NCI-H82 treated with DMSO at 0.1 percent for 48 hours (cell line): ENCODE results near the gene ZNF777.
"Not testable (repeated sequence)": the region's sequence is repeated elsewhere in the genome, so short reads cannot be mapped to it uniquely, and the experiment has no call there.

ENCODE experiments used
- DNase-seq: peaks from one replicate; lab custom pipeline; 2025; ENCODE audit not compliant: unreplicated experiment; lab: John Stamatoyannopoulos, UW

The ZNF777 gene

DNA sequence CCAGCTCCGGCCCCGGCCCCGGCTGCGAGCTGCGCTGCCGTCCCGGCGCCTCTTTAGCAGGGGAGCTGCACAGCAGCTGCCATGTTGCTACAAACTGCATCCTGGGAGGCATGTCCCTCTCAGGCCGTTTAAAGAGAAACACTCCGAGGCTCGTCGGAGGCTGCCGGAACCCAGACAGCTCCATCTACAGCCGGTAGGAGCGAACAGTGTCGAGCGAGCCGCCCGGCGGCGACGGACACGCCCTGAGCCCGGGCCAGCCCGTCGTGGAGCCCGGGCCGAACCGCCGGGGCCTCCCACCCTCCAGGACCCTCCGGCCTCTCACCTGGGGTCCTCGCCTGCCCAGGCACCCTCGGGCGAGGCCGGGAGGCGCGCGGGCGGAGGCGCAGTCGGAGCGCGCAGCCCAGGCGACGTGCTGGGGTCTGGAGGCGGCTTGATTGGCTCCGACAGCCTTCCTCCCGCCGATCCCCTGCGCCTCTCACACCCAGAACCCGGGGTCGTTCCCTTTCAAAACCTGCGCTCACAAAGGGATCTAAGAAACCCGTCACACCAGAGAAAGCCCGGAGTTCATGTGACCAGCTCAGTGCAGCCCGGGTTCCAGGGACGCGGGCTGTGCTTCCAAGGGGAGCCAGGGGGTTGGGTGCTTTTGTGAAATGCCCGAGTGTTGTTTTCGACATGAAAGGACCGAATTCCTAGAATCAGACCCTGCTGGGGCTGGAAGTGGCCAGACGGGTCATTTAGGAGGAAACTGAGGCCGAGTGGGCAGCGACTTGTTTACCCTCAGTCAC, at the start of gene ZNF777:
Gene ZNF777 (minus strand): TSS at position 570 of the 785 bp plus-strand sequence. CDS start 5,040 bp downstream, outside the sequence.
- DNase-seq = peak; percentile 36

- no peak for DNase-seq
Observed at GRCh38 chr7:149510248-149510647, 49.4 kb upstream of the ZNF777 start.

GRCh38 chr7:149509774-149510173, 48.9 kb upstream of the ZNF777 start:
- DNase-seq = no peak

DNA sequence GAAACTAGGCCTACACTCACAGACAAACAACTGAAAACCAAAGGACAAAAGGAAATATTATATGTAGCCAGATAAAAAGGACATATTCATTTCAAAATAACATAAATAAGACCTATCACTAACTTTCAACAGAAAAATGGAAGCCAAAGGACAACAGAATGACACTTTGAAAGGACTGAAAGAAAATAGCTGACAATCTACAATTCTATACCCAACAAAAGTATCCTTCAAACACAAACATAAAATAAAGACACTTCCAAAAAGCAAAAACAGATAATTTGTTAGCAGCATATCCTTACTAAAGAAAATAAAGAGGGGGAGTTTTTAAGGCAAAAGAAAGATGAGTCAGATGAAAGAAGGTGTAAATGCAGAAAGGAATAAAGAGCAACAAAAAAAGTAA, 44.7 kb upstream of the ZNF777 start:
- no peak for DNase-seq

DNA sequence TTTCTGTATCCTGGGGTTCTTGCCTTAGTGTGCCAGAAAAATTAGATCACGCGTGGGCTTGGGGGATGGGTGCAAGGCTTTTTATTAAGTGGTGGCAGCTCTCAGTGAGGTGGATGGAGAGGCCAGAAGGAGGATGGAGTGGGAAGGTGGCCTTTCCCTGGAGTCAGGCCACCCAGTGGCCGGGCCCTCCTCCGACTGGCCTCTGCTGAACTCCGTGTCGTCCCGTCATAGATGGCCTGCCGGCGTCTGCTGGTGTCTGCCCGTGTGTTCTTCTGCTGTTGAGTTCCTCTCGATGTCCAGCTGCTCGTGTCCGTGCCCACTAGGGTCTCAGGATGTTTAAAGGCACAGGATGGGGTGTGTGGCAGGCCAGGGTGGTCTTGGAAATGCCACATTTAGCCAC, 40.8 kb upstream of the ZNF777 start:
- DNase-seq = no peak

DNA sequence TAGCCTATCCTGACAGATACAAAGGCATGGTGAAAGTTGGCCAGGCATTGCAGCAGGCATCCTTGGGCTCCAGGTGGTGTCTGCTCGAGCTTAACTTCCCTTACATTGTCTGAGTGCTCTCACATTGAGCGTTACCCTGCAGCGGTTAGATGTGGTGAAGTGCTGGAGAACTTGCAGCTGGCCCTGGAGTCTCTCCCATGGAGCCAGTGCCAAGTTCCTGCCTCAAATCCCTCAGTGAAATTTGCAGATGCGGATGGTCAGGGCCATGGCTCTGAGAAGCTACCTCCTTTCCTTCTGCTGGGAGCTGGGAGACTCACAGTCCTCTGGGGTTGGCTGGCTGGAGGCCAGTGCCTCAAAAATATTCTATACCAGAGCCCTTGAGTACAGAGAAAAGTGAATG, 40.0 kb upstream of the ZNF777 start:
- DNase-seq = no peak

DNA sequence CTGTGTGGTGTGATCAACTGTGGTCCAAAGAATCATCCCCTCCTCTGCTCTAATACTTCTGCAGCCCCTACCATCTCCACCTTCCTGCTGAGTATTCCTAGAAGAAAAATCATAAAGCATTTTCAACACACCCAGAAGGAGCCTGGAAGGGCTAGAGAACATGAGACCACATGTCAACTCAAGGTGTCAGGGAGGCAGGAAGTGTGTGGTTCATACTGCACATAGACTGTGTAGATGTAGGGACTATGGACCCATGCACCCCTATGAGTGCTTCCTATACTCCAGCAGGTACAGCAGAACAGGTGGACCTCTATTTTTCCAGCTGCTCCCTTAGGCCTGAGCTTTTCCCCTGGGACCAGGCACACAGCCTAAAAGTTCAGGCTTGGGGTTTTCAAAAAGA, 39.3 kb upstream of the ZNF777 start:
- DNase-seq = no peak

GRCh38 chr7:149498811-149499210, 37.9 kb upstream of the ZNF777 start:
- no peak for DNase-seq

DNA sequence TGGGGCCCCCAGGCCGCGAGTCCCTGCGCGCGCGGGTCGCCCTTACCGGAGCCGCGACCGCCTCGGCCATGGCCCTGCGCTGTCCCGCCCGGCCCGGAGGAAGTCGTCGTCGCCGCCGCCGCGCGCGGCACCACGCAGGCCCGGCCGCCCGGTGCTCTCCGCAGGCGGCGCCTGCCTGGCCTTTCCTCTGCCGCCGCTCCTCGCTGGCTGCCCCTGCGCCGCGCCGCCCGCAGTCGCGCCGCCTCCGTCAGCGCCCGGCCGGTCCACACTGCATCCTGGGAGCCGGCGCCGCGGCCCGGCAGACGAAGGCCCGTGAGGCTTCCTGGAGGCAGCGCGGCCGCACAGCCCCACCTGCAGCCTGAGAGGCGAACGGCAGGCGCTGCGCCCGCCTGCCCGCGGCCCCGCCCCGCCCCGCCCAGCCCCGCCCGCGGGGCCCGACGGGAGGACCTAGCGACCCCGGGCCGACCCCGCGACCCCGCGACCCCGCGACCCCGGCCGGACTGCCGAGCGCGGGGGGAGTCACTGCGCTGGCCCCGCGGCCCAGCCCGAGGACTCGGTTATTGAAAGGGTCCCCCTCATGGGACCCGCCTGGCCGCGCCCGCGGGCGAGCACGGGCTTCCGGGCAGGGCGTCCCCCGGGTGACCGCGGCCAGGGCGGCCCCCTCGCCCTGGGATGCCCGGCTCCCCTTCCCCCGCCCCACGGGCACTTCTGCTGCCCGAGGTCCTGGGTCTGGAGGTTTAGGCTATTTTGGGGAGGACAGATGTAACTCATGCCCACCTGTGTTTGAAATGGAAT, 36.8 kb upstream of the ZNF777 start, which contains the start of gene ZNF746:
Gene ZNF746 (minus strand): TSS at position 343 of the 795 bp plus-strand sequence. CDS start 273 bp downstream, at position 70.
- peak; percentile 8 for DNase-seq

GRCh38 chr7:149496642-149497391, 36.0 kb upstream of the ZNF777 start:
- no peak for DNase-seq

- no peak for DNase-seq
Observed at GRCh38 chr7:149495785-149496641, 35.2 kb upstream of the ZNF777 start.

- no peak for DNase-seq
Observed at GRCh38 chr7:149494738-149495368, 34.0 kb upstream of the ZNF777 start.

- DNase-seq = not testable (repeated sequence)
Observed at GRCh38 chr7:149493975-149494374, 33.1 kb upstream of the ZNF777 start.

- no peak for DNase-seq
Observed at GRCh38 chr7:149493366-149493765, 32.5 kb upstream of the ZNF777 start.

GRCh38 chr7:149490083-149490760, 29.4 kb upstream of the ZNF777 start:
- no peak for DNase-seq

DNA sequence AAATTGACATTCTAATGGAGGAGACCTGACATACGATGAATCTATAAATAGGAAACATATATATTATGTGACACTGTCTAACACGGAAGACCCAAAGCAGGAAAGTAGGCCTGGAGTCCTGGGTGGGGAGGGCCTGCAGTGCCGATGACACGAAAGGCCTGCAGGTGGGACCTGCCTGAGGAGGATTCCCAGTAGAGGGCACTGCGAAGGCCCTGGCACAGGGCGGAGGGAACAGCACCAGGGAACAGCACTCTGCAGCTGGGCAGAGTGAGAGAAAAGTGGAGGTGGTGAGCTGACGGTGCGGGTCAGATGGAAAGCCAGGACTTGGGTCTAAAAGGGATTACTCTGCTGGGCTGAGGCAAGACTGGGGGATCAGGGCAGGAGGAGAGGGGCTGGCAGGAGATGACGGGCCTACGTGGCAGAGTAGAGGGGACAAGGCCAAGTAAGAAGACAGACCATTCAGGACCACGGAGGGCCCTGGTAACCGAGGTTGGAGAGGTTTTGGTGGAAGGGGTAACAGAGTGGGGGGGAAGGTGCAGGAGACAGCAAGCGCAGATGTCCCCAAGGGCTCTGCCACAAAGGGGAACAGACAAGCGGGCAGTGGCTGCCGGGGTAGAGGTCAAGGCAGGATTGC, 28.6 kb upstream of the ZNF777 start:
- no peak for DNase-seq

GRCh38 chr7:149479568-149479967, 18.7 kb upstream of the ZNF777 start:
- DNase-seq = no peak

GRCh38 chr7:149478754-149479153, 17.9 kb upstream of the ZNF777 start:
- no peak for DNase-seq
